ENCODE results near the gene PPP6R3.

DNA sequence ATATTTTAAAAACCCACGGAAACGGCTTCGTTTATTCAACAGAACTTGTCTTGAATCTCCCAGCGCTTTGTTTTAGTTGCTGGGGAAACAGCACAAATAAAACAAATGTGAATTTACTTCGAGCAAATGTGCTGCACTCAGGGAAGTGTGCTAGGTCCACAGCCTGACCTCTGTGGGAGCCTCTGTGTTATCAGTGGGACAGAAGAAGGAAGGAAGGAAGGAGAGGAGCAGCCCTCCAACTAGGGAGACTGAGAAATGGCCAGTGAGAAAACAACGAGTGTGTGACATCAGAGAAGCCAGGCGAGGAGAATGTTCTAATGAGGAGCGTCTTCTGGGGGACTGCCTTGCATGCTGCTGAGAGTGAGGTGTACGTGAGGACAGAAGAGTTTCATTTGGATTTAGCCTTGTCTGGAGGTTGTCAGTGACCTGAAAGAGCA is 42.7 kb downstream of the PPP6R3 start:
- TF ChIP-seq, protein P1, sequence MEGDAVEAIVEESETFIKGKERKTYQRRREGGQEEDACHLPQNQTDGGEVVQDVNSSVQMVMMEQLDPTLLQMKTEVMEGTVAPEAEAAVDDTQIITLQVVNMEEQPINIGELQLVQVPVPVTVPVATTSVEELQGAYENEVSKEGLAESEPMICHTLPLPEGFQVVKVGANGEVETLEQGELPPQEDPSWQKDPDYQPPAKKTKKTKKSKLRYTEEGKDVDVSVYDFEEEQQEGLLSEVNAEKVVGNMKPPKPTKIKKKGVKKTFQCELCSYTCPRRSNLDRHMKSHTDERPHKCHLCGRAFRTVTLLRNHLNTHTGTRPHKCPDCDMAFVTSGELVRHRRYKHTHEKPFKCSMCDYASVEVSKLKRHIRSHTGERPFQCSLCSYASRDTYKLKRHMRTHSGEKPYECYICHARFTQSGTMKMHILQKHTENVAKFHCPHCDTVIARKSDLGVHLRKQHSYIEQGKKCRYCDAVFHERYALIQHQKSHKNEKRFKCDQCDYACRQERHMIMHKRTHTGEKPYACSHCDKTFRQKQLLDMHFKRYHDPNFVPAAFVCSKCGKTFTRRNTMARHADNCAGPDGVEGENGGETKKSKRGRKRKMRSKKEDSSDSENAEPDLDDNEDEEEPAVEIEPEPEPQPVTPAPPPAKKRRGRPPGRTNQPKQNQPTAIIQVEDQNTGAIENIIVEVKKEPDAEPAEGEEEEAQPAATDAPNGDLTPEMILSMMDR (optimal IDR thresholded peaks at IDR 0.05 in 1 of 3, IDR thresholded peaks at IDR 0.05 in 1 of 3, conservative IDR thresholded peaks at IDR 0.05 in 1 of 3; ENCODE audit: extremely low read depth in 1 of 3, insufficient read depth in 2 of 3, low read length in 3 of 3), result no peak
- TF ChIP-seq EZH2 (IDR thresholded peaks at IDR 0.05; ENCODE audit: low read length), result no peak
